HFFc6 (cell line): ENCODE data around the gene GOLM1. TPM values are rescaled to one million over a fixed set of nuclear protein-coding genes. Genes with fewer than 3 reads are reported as not detected.

ENCODE experiments used
- DNase-seq: peaks from one replicate; pipeline ENCODE4 v3.0.0-alpha.2; 2018
- H3K27ac Mint-ChIP-seq: 2 replicates; pipeline ENCODE4 v1.8.0; 2020; ENCODE audit warnings: mild to moderate bottlenecking, mixed read lengths
- H3K27me3 Mint-ChIP-seq: 2 replicates; pipeline ENCODE4 v1.8.0; 2021; ENCODE audit warnings: mild to moderate bottlenecking, moderate library complexity, mixed read lengths; ENCODE audit not compliant: insufficient read depth
- H3K36me3 Mint-ChIP-seq: 2 replicates; pipeline ENCODE4 v1.8.0; 2021; ENCODE audit warnings: low read depth, mixed read lengths
- H3K4me1 Mint-ChIP-seq: 2 replicates; pipeline ENCODE4 v1.8.0; 2020; ENCODE audit warnings: low read depth, mixed read lengths
- H3K4me3 Mint-ChIP-seq: 2 replicates; pipeline ENCODE4 v1.8.0; 2020; ENCODE audit warnings: mild to moderate bottlenecking, moderate library complexity, mixed read lengths
- H3K9me3 Mint-ChIP-seq: 2 replicates; pipeline ENCODE4 v1.8.0; 2020; ENCODE audit warnings: mild to moderate bottlenecking, mixed read lengths
- CTCF ChIP-seq: fragments of 200-600 bp; sonication (generic); IDR thresholded peaks from 2 replicates; pipeline ENCODE4 v1.5.0; 2021; ENCODE audit warnings: antibody characterized with exemption, mild to moderate bottlenecking
- total RNA-seq, 6 experiments: library from RNA; stranded (reverse); fragmentation: NEBNext Ultra II Directional; extraction: Animal tissue kit (Norgen Biotek cat#: 25700); gene quantifications; 2 replicates in 1 of 6; 3 replicates in 5 of 6; pipeline ENCODE4 v1.2.3, GENCODE V29; 2021

The GOLM1 gene
- total RNA-seq, 6 experiments from 2014 or later: 24.0 to 36.6 (median 25.0) TPM

GRCh38 chr9:86116425-86116824 is 17.1 kb upstream of the GOLM1 start:
- Mint-ChIP-seq H3K4me1 (no peaks in the 10 kb centered on the region), H3K27ac (no peak overlapping the region), H3K27me3 (peaks cover 6% of the 10 kb centered on the region; the same call in 1 of the 2 replicates), H3K36me3 (no peaks in the 10 kb centered on the region), H3K4me3 (no peak overlapping the region), H3K9me3 (no peaks in the 10 kb centered on the region)
- TF ChIP-seq CTCF: no peak
- DNase-seq: no peak

- H3K27ac Mint-ChIP-seq: no peak overlapping the region
- peaks cover 6% of the 10 kb centered on the region; the same call in 1 of the 2 replicates for H3K27me3 Mint-ChIP-seq
- no peak for DNase-seq
- TF ChIP-seq CTCF: no peak
- H3K9me3 Mint-ChIP-seq: no peaks in the 10 kb centered on the region
- no peaks in the 10 kb centered on the region for H3K4me1 Mint-ChIP-seq
- no peaks in the 10 kb centered on the region for H3K36me3 Mint-ChIP-seq
- no peak overlapping the region for H3K4me3 Mint-ChIP-seq
Measured at GRCh38 chr9:86115886-86116285, 16.5 kb upstream of the GOLM1 start.

- Mint-ChIP-seq H3K27me3 (peaks cover 4% of the 10 kb centered on the region; the same call in 1 of the 2 replicates), H3K9me3 (no peaks in the 10 kb centered on the region), H3K4me1 (peaks cover 2% of the 10 kb centered on the region), H3K36me3 (no peaks in the 10 kb centered on the region), H3K27ac (no peak overlapping the region), H3K4me3 (no peak overlapping the region)
- DNase-seq: no peak
- no peak for TF ChIP-seq CTCF
Measured at GRCh38 chr9:86112057-86112456, 12.7 kb upstream of the GOLM1 start.

GRCh38 chr9:86102626-86103025 is 3.3 kb upstream of the GOLM1 start:
- no peak for TF ChIP-seq CTCF
- H3K27me3 Mint-ChIP-seq: peaks cover 7% of the 10 kb centered on the region
- H3K9me3 Mint-ChIP-seq: no peaks in the 10 kb centered on the region
- no peak overlapping the region for H3K4me3 Mint-ChIP-seq
- no peak overlapping the region for H3K27ac Mint-ChIP-seq
- no peaks in the 10 kb centered on the region for H3K36me3 Mint-ChIP-seq
- H3K4me1 Mint-ChIP-seq: peaks cover 25% of the 10 kb centered on the region
- DNase-seq: no peak

GRCh38 chr9:86099701-86100364 is 475 bp upstream of the GOLM1 start:
- Mint-ChIP-seq H3K27me3 (peaks cover 6% of the 10 kb centered on the region), H3K4me1 (peaks cover 29% of the 10 kb centered on the region), H3K36me3 (no peaks in the 10 kb centered on the region), H3K27ac (peak overlapping the region; percentile 54), H3K9me3 (no peaks in the 10 kb centered on the region), H3K4me3 (peak overlapping the region; percentile 85)
- DNase-seq: peak; percentile 25
- TF ChIP-seq CTCF: no peak
